ENCODE data around the gene POLQ.

- TF ChIP-seq POLR2A (IDR thresholded peaks at IDR 0.05; ENCODE audit: low read length) (no peak), GATA1 (IDR thresholded peaks at IDR 0.05; ENCODE audit: low read depth, low read length) (no peak)
Measured at GRCh38 chr3:121418182-121418581, 127.6 kb downstream of the POLQ start.

Measured in erythroblast (primary cell).